HG02610 (cell line): ENCODE measurements around the gene TMEM54.

Source experiments
- ATAC-seq: cut with Tn5 transposase; IDR thresholded peaks from one replicate; pipeline ENCODE4 v1.9.1; 2021; ENCODE audit warnings: mild to moderate bottlenecking, moderate library complexity; ENCODE audit not compliant: unreplicated experiment

TMEM54 gene

GRCh38 chr1:32864375-32865019, 36.7 kb downstream of the TMEM54 start:
- ATAC-seq = no peak

DNA sequence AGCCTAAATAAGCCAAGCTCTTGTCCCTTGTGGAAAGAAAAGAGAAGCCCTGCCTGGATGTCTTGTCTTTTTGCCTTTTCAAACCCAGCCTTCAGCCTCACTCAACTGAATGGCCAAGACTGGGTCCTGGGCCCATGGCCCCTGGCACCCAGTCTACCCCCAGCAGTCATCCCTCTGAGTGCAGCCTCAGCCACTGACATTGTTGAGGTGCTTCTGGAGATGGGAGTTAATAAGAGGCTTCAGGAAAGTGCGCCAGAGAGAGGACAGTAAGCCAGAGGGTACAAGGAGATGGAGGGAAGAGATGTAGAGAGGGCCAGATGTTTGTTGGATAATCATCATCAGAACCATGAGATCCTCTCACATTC, 37.3 kb downstream of the TMEM54 start:
- no peak for ATAC-seq

GRCh38 chr1:32863218-32863880, 37.8 kb downstream of the TMEM54 start:
- ATAC-seq = no peak

GRCh38 chr1:32861904-32862695, 39.1 kb downstream of the TMEM54 start:
- no peak for ATAC-seq

DNA sequence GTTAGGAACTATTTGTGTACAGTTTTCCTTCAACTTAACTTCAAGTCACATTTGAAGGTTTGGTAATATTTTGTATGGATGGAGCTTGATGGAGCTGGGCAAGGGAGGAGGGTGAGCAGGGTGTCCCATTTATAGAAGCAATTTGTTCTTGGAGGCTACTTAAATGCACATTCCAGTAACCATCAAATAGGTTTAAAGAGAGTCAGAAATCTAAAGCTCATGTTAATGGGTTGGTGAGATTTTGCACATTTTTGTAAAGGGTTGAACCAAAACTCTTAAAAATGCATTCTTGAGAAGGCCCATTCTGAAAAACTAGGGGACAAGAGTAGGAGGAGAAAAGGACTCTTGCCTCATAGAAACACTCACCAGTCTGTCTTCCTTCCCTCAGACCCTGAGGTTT, 40.6 kb downstream of the TMEM54 start:
- no peak for ATAC-seq

DNA sequence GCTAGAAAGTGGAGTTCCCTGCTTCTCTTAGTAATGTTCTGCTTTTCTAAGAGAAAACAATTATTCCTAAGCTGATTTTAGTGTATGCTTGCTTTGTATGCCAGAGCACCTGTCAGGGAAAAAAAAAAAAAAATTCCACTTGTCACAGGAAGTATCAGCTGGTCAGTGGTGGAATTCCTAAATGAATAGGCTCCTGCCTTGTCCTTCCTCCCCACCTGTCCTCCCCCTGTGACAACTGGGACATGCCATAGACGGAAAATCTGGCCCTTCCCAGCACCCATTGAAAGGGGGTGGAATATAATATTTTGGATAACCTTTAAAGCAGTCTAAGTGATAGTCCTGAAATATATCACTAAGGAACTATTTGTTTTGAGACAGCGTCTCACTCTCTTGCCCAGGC, 41.3 kb downstream of the TMEM54 start:
- no peak for ATAC-seq

DNA sequence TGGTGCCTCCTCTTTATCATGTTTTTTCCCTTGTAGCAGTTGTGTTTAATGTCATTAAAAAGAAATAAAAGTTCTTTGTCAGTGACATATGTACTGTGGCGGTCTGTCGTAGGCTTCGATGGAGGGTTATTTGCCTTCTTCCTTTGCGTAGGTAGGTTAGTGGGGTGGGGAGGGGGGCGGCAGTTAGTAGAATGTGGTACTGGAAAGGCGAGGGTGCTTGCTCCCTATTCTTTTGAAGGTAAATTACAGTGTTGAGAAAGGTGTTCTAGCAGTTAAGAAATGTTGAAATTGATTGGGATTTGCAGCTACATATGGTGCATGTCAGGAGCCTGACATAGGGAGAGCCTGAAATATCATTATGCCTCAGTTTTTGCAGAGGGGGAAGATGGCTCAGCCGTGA, 42.4 kb downstream of the TMEM54 start:
- ATAC-seq = no peak

DNA sequence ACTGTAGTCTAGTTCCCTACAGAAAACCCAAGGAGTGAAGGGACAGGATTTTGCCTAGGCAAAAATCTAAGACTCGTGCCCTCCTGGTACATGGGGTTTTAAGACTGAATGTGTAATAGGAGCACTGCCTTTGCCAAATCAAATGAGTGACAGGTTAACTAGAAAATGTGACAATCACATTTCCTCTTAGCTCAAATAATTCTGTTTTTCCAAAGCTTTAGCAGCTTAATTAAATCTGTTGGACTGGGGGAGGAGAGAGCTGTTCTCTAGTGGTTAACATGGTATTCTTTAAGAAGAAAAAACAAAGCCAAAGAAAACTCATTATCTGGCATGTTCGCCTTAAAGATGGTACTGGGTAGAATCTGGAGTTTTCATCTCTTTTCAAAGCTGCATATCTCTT, 43.1 kb downstream of the TMEM54 start:
- ATAC-seq = no peak

- ATAC-seq = no peak
Measured at GRCh38 chr1:32855861-32856617, 45.1 kb downstream of the TMEM54 start.

DNA sequence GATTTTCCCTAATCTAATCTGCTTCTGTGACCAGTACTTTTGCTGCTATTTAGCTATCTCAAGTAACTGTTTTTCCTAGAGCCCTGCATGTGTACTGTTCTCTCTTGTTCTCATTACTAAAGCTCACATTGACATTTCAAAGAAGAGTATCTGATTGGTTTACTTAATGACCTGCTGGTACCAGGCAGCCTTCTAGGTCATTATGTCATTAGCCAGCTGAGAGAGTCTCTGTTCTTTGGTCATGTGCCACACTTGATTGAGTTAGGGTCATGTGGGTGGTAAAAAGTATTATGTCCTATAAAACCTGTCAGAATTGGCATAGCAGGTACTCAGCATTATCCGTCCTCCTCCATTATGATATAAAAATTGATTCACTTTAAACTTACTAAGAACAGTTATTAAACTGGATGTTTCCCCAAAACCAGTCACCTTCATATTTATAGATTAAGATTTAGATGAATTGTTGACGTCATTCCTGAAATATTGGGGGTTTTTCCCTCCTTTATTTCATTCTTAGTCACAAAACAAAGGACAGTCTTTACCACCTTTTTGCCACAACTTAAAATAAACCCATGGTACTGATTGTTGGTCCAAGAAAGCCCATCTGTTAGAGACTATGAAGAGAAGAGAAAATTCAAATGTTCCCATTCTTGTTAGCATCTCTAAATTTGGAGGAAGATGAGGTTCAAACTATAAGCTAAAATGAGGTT, 52.7 kb downstream of the TMEM54 start:
- ATAC-seq = no peak
